HG03039 (cell line): Measurements from ENCODE around the gene PHACTR2.
"Not testable (repeated sequence)": the region's sequence is repeated elsewhere in the genome, so short reads cannot be mapped to it uniquely, and the experiment has no call there.

Experiments
- ATAC-seq: cut with Tn5 transposase; IDR thresholded peaks from one replicate; pipeline ENCODE4 v1.9.1; 2021; ENCODE audit warnings: mild to moderate bottlenecking, moderate library complexity; ENCODE audit not compliant: unreplicated experiment

The PHACTR2 gene

GRCh38 chr6:143844006-143844405 lies 166.2 kb downstream of the PHACTR2 start:
- no peak for ATAC-seq

DNA sequence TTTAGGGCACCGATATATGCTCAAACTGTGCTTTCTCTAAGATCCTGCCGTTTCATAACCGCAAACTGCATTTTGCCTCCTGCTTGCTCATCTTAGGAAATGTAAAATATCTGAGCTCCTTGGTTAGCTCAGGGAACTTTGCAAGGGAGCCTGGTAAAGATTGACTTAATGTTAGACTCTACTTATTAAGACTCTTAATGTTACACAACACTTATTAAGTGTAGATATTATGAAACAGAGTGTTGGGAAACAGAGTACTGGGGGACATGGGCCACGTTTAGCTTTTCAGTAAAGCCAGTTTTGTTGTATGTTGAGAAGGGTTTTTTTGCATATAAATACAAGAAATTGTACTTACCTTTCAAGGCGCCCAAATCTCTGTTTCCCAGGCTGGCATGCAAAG lies 167.3 kb downstream of the PHACTR2 start:
- ATAC-seq, result no peak

GRCh38 chr6:143851706-143852105 lies 173.9 kb downstream of the PHACTR2 start:
- not testable (repeated sequence) for ATAC-seq

- ATAC-seq, result not testable (repeated sequence)
Observed at GRCh38 chr6:143855057-143855456, 177.3 kb downstream of the PHACTR2 start.

DNA sequence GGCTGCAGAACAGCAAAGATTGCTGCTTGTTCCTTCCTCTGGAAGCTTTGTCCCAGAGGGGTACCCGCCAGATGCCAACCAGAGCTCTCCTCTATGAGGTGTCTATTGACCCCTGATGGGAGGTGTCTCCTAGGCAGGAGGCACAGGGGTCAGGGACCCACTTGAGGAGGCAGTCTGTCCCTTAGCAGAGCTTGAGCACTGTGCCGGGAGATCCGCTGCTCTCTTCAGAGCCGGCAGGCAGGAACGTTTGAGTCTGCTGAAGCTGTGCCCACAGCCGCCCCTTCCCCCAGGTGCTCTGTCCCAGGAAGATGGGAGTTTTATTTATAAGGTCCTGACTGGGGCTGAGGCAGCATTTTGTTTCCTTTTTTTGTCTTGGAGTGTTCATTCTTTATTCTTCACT lies 179.0 kb downstream of the PHACTR2 start:
- not testable (repeated sequence) for ATAC-seq

DNA sequence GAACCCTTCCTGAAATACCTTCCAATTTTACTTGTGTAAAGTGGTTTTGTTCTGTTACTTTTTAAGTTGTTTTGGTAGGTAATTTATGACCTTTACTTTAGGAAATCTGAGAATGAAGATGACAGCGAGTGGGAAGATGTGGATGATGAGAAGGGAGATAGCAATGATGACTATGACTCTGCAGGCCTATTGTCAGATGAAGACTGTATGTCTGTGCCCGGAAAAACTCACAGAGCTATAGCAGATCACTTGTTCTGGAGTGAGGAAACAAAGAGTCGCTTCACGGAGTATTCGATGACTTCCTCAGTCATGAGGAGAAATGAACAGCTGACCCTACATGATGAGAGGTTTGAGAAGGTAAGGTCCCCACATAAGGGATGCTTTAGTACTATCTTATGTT lies 179.9 kb downstream of the PHACTR2 start:
- ATAC-seq, result no peak

DNA sequence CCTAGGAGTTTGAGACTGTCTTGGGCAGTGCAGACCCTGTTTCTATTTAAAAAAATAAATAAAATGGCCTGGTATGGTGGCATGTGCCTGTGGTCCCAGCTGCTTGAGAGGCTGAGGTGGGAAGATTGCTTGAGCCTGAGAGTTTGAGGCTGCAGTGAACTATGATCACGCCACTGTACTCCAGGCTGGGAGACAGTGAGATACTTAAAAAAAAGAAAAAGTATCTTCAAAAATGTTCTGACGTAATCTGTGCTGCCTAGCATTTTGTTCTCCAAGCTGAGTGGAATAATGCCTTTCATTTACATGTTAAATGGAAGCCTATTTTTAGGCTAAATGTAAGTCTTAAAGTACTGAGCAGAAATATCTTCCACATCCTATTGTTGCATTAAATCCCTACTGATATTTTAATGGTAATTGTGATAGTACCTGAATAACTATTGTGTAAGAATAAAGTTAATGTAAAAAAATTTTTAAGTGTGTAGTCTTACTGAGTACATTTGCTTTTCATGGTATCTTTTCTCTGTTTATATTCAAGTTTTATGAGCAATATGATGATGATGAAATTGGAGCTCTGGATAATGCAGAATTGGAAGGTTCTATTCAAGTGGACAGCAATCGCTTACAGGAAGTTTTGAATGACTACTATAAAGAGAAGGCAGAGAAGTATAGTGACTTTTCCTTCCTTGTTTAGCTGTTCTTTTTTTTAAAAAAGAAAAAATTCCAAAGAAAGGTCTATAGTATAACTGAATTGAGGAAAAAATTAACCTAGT lies 182.3 kb downstream of the PHACTR2 start:
- no peak for ATAC-seq

GRCh38 chr6:143863771-143864170 lies 186.0 kb downstream of the PHACTR2 start:
- no peak for ATAC-seq

DNA sequence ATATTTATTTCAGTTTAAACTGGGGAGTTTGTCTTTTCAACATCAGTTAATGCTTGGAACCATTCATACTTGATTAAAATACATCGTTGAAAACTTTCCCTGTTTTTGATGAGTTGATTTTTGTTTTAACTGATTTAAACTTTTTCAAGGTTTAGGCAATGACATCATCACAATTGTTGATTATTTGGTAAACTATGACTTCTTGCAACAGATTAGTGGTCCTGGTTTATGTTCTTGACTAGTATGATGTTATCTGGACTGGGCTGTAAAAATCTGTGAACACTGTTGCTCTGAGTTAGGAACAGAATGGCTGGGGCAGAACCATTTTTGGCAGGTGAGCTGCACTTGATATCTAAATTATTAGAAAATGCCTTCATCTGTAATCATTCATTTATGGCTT lies 186.5 kb downstream of the PHACTR2 start, which contains the start of gene ZC2HC1B:
ZC2HC1B (plus strand) TSS at position 241 of the 400 bp plus-strand sequence; CDS start at position 307, 66 bp downstream.
- ATAC-seq, result no peak

GRCh38 chr6:143867236-143867635 lies 189.5 kb downstream of the PHACTR2 start:
- ATAC-seq, result no peak

- not testable (repeated sequence) for ATAC-seq
Observed at GRCh38 chr6:143868808-143869207, 191.0 kb downstream of the PHACTR2 start.

DNA sequence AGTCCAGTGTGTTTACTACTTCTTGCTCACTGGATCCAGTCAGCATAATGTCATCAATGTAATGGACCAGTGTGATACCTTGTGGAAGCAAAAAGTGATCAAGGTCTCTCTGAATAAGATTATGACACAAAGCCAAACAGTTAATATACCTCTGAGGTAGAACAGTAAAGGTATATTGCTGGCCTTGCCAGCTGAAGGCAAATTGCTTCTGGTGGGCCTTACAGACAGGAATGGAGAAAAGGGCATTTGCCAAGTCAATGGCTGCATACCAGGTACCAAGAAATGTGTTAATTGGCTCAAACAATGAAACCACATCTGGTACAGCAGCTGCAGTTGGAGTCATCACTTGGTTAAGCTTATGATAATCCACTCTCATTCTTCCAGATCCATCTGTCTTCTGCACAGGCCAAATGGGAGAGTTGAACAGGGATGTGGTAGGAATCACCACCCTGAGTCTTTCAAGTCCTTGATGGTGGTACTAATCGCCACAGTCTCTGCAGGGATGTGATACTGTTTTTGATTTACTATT lies 193.5 kb downstream of the PHACTR2 start:
- not testable (repeated sequence) for ATAC-seq

- ATAC-seq, result peak; percentile 99
Observed at GRCh38 chr6:143872201-143872600, 194.4 kb downstream of the PHACTR2 start.

DNA sequence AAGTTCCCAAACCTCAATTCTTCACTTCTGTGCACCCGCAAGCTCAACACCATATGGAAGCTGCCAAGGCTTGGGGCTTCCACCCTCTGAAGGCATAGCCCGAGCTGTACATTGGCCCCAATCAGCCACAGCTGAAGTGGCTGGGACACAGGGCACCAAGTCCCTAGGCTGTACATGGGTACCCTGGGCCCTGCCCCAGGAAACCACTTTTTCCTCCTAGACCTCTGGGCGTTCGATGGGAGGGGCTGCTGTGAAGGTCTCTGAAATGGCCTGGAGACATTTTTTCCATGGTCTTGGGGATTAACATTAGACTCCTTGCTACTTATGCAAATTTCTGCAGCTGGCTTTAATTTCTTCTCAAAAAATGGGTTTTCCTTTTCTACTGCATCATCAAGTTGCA lies 195.8 kb downstream of the PHACTR2 start:
- not testable (repeated sequence) for ATAC-seq

DNA sequence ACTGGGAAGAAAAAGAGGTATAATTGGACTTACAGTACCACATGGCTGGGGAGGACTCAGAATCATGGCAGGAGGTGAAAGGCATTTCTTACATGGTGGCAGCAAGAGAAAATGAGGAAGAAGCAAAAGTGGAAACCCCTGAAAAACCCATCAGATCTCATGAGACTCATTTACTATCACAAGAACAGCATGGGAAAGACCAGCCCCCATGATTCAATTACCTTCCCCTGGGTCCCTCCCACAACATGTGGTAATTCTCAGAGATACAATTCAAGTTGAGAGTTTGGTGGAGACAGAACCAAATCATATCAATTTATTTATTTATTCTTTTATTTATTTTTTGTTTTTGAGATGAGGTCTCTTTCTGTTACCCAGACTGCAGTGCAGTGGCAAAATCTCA lies 196.7 kb downstream of the PHACTR2 start:
- ATAC-seq, result not testable (repeated sequence)

- ATAC-seq, result no peak
Observed at GRCh38 chr6:143877584-143878271, 200.0 kb downstream of the PHACTR2 start.

- no peak for ATAC-seq
Observed at GRCh38 chr6:143878272-143878760, 200.6 kb downstream of the PHACTR2 start.

DNA sequence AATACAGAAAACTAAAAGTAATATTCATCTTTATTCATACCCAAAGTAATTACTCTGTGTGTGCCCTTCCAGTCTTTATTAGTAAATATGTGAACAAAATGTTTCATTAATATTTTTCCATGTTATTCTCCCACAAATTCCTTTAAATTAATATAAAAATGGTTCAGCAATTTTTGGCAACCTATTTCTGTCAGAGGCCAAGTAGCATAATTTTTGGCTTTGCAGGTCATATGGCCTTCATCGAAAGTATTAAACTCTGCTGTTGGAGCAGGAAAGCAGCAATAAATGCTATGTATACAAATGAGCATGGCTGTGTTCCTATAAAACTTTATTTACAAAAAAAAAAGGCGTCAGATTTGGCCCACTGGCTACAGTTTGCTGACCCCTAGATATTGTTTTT lies 202.6 kb downstream of the PHACTR2 start:
- no peak for ATAC-seq
